Measurements from ENCODE around the gene PDE7B.
"Not testable (repeated sequence)": the region's sequence is repeated elsewhere in the genome, so short reads cannot be mapped to it uniquely, and the experiment has no call there.

PDE7B gene

GRCh38 chr6:136210398-136211165, 359.1 kb downstream of the PDE7B start:
- DNase-seq (ENCODE audit: low spot score), result no peak
- no peak for TF ChIP-seq CTCF (IDR thresholded peaks at IDR 0.05; ENCODE audit: borderline replicate concordance, control extremely low read depth, extremely low read depth, insufficient read depth, missing control alignments)
- in situ Hi-C loops (cut with MboI; ENCODE audit: low sequenced_read_pairs, unreplicated experiment), result loop anchor here (25.0 kb wide), 2 partner anchors 523 to 673 kb away; no protein-coding TSS in a partner anchor

GRCh38 chr6:136212608-136213007, 361.1 kb downstream of the PDE7B start:
- TF ChIP-seq CTCF (IDR thresholded peaks at IDR 0.05; ENCODE audit: borderline replicate concordance, control extremely low read depth, extremely low read depth, insufficient read depth, missing control alignments), result no peak
- in situ Hi-C loops (cut with MboI; ENCODE audit: low sequenced_read_pairs, unreplicated experiment), result loop anchor here (25.0 kb wide), 2 partner anchors 525 to 675 kb away; no protein-coding TSS in a partner anchor
- no peak for DNase-seq (ENCODE audit: low spot score)

GRCh38 chr6:136213012-136213539, 361.6 kb downstream of the PDE7B start:
- in situ Hi-C loops (cut with MboI; ENCODE audit: low sequenced_read_pairs, unreplicated experiment), result loop anchor here (25.0 kb wide), 2 partner anchors 526 to 676 kb away; no protein-coding TSS in a partner anchor
- no peak for DNase-seq (ENCODE audit: low spot score)
- no peak for TF ChIP-seq CTCF (IDR thresholded peaks at IDR 0.05; ENCODE audit: borderline replicate concordance, control extremely low read depth, extremely low read depth, insufficient read depth, missing control alignments)

DNA sequence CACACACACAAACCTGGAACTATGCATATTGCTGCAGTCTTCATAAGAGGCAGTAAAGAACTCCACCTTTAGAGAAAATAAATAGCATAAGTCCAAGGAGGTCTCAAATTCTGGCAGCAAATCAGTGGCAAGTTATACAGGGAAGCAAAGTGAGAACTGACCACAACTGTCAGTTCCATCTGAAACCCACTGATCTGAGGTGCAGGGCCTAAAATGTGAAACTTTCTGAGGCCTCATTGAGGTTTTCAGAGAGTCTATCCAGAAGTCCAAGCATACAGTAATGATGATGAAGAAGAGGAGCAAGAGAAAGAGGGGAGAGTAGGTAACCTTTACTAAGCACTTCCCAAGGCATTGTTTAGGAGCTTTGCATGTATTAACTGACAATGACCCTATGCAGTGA, 362.4 kb downstream of the PDE7B start:
- in situ Hi-C loops (cut with MboI; ENCODE audit: low sequenced_read_pairs, unreplicated experiment), result loop anchor here (25.0 kb wide), 2 partner anchors 527 to 677 kb away; no protein-coding TSS in a partner anchor
- TF ChIP-seq CTCF (IDR thresholded peaks at IDR 0.05; ENCODE audit: borderline replicate concordance, control extremely low read depth, extremely low read depth, insufficient read depth, missing control alignments), result no peak
- DNase-seq (ENCODE audit: low spot score), result no peak

GRCh38 chr6:136216503-136217401, 365.3 kb downstream of the PDE7B start:
- TF ChIP-seq CTCF (IDR thresholded peaks at IDR 0.05; ENCODE audit: borderline replicate concordance, control extremely low read depth, extremely low read depth, insufficient read depth, missing control alignments), result no peak
- no peak for DNase-seq (ENCODE audit: low spot score)
- in situ Hi-C loops (cut with MboI; ENCODE audit: low sequenced_read_pairs, unreplicated experiment), result loop anchor here (25.0 kb wide), 2 partner anchors 529 to 679 kb away; no protein-coding TSS in a partner anchor

- in situ Hi-C loops (cut with MboI; ENCODE audit: low sequenced_read_pairs, unreplicated experiment), result loop anchor here (25.0 kb wide), 2 partner anchors 538 to 688 kb away; no protein-coding TSS in a partner anchor
Measured at GRCh38 chr6:136224974-136225373, 373.5 kb downstream of the PDE7B start.

More at GRCh38 chr6:136224974-136225373, 373.5 kb downstream of the PDE7B start:
- not testable (repeated sequence) for DNase-seq (ENCODE audit: low spot score)

Measured in GM13976 (cell line).